ENCODE data around the gene MTHFD2. TPM values are rescaled to one million over a fixed set of nuclear protein-coding genes. Genes with fewer than 3 reads are reported as not detected.

Gene MTHFD2
- total RNA-seq, 1 donor from 2014 or later, result 17.8 TPM

- intact Hi-C loops (cut with micrococcal nuclease), result no loop called here
- peaks cover 56% of the 10 kb centered on the region for H3K36me3 ChIP-seq
- DNase-seq, result no peak
Observed at GRCh38 chr2:74216642-74217041, 18.2 kb downstream of the MTHFD2 start.

GRCh38 chr2:74219846-74220486 is 21.6 kb downstream of the MTHFD2 start:
- no peak for TF ChIP-seq CTCF (IDR thresholded peaks at IDR 0.05; ENCODE audit: borderline replicate concordance)
- intact Hi-C loops (cut with micrococcal nuclease), result no loop called here
- no peak for DNase-seq
- no peaks in the 10 kb centered on the region for H3K9me3 ChIP-seq (replicated peaks)
- no peaks in the 10 kb centered on the region for H3K4me1 ChIP-seq
- peaks cover 25% of the 10 kb centered on the region for H3K36me3 ChIP-seq
- H3K27me3 ChIP-seq (ENCODE audit: low read depth), result no peaks in the 10 kb centered on the region
- no peak overlapping the region for H3K27ac ChIP-seq (replicated peaks)
- no peak overlapping the region for H3K4me3 ChIP-seq

More at GRCh38 chr2:74216642-74217041, 18.2 kb downstream of the MTHFD2 start:
- Histone ChIP-seq H3K27ac (replicated peaks) (no peak overlapping the region), H3K9me3 (replicated peaks) (no peaks in the 10 kb centered on the region), H3K4me3 (no peak overlapping the region), H3K27me3 (ENCODE audit: low read depth) (no peaks in the 10 kb centered on the region), H3K4me1 (no peaks in the 10 kb centered on the region)
- TF ChIP-seq CTCF (IDR thresholded peaks at IDR 0.05; ENCODE audit: borderline replicate concordance), result no peak

- Histone ChIP-seq H3K4me3 (no peak overlapping the region), H3K27ac (replicated peaks) (no peak overlapping the region), H3K9me3 (replicated peaks) (no peaks in the 10 kb centered on the region), H3K27me3 (ENCODE audit: low read depth) (no peaks in the 10 kb centered on the region), H3K36me3 (peaks cover 21% of the 10 kb centered on the region), H3K4me1 (peaks cover 7% of the 10 kb centered on the region)
- no peak for DNase-seq
- intact Hi-C loops (cut with micrococcal nuclease), result no loop called here
- no peak for TF ChIP-seq CTCF (IDR thresholded peaks at IDR 0.05; ENCODE audit: borderline replicate concordance)
Observed at GRCh38 chr2:74221091-74221490, 22.7 kb downstream of the MTHFD2 start.

GRCh38 chr2:74221604-74222299 is 23.3 kb downstream of the MTHFD2 start:
- DNase-seq, result no peak
- H3K27me3 ChIP-seq (ENCODE audit: low read depth), result no peaks in the 10 kb centered on the region
- no peak overlapping the region for H3K27ac ChIP-seq (replicated peaks)
- H3K4me3 ChIP-seq, result no peak overlapping the region
- intact Hi-C loops (cut with micrococcal nuclease), result no loop called here
- H3K4me1 ChIP-seq, result peaks cover 11% of the 10 kb centered on the region
- H3K9me3 ChIP-seq (replicated peaks), result no peaks in the 10 kb centered on the region
- TF ChIP-seq CTCF (IDR thresholded peaks at IDR 0.05; ENCODE audit: borderline replicate concordance), result no peak
- peaks cover 14% of the 10 kb centered on the region for H3K36me3 ChIP-seq

GRCh38 chr2:74222300-74222650 is 23.9 kb downstream of the MTHFD2 start:
- Histone ChIP-seq H3K4me3 (no peak overlapping the region), H3K27ac (replicated peaks) (no peak overlapping the region), H3K36me3 (peaks cover 9% of the 10 kb centered on the region), H3K4me1 (peaks cover 16% of the 10 kb centered on the region), H3K27me3 (ENCODE audit: low read depth) (no peaks in the 10 kb centered on the region), H3K9me3 (replicated peaks) (no peaks in the 10 kb centered on the region)
- DNase-seq, result no peak
- intact Hi-C loops (cut with micrococcal nuclease), result no loop called here
- TF ChIP-seq CTCF (IDR thresholded peaks at IDR 0.05; ENCODE audit: borderline replicate concordance), result no peak
